UCSD-AML1 (cell line): ENCODE measurements around the gene CD46.

Source experiments
- DNase-seq: peaks from one replicate; lab custom pipeline; 2025; ENCODE audit not compliant: unreplicated experiment; lab: John Stamatoyannopoulos, UW

Gene CD46

DNA sequence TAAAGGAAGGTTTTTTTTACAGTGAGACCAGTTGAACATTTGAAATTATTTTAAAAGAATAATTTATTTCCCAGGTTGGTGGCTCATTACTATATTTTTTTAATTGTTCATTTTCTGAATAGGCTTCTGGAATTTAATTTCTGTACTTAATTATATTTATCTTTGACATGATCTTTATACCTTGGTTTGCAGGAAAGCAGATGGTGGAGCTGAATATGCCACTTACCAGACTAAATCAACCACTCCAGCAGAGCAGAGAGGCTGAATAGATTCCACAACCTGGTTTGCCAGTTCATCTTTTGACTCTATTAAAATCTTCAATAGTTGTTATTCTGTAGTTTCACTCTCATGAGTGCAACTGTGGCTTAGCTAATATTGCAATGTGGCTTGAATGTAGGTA lies 41.5 kb downstream of the CD46 start:
- DNase-seq = no peak

DNA sequence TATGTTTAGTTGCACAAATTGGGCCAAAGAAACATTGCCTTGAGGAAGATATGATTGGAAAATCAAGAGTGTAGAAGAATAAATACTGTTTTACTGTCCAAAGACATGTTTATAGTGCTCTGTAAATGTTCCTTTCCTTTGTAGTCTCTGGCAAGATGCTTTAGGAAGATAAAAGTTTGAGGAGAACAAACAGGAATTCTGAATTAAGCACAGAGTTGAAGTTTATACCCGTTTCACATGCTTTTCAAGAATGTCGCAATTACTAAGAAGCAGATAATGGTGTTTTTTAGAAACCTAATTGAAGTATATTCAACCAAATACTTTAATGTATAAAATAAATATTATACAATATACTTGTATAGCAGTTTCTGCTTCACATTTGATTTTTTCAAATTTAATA lies 43.0 kb downstream of the CD46 start:
- DNase-seq = no peak

GRCh38 chr1:207797229-207797973 lies 45.5 kb downstream of the CD46 start:
- peak; percentile 67 for DNase-seq

DNA sequence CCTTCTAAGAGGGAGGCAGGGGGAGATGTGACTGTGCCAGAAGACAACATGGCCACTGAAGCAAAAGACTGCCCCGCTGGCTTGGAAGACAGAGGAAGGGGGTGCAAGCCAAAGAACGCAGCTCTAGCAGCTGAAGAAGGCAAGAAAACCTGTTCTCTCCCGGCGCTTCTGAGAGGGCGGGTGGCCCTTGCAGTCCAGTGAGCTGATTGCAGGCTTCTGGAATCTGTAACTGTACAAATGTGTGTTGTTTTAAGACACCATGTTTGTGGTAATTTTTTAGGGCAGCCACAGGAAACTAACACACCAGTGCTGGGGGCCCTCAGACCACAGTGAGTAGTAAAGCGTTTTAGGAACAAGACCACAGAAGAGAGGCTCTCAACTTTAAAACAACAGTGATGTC lies 47.0 kb downstream of the CD46 start:
- DNase-seq = no peak

DNA sequence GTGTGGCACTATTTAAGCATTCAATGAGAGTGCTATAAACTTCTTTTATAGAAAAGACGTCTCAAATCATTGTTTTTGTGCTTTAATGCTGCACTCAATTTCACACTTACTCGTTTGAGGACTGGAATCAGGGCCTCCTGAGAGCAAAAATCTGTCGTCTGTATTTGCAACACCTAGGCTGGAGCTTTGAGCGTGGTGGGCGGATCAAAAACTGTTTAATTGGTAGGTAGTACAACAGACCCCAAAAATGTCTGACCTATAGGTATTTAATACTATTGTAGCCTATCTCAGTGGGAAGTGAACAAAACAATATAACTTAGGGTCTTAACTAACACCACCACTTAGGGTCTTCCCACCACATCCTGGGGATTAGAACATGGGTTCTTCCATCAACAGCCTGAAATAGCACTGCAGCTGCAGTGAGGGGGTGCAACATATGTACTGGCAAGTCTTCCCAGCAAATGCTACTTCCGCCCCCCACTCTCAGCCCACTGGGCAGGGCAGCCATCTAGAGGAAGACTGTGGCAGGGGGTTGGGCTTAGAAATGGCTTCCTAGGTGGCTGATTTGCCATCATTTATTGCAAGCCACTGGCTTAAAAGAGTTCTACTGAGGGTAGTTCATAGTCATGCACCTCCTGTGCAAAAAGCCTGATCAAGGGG lies 48.3 kb downstream of the CD46 start:
- no peak for DNase-seq

DNA sequence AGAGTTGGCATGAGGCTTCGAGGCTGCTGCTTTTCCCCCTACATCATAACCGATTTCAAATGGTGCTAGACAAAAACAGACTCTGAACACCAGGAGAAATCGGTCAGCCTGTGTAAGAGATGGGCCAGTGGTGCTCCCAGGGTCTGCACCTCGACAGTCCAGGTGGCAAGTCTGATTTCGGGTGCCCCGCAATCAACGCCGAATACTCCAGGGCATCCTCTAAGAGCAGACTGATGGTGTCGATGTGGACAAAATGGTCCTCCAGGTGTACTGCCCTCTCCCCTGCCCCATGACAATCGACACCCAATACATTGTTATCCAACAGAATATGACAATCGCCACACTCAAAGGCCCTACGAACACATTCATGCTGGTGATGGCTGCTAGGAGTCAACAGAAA lies 50.0 kb downstream of the CD46 start:
- no peak for DNase-seq

DNA sequence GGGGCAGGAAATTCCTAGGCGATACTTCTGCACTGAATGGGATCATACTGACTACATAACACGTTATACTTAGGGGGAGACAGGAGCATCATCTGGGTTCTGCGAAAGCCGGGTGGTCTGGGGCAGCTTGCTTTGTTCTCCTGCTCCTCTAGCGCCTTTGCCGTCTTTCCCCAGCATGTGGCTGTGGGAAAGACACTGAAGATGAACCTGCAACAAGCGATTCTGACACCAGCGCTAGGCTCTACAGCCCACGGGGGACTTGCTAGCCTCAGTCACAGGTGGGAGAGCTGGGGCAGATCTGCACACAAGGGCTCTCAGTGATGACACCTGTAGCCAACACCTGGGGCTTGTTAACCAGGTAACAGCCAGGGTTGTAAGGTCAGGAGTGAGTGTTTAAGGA lies 51.8 kb downstream of the CD46 start:
- no peak for DNase-seq

DNA sequence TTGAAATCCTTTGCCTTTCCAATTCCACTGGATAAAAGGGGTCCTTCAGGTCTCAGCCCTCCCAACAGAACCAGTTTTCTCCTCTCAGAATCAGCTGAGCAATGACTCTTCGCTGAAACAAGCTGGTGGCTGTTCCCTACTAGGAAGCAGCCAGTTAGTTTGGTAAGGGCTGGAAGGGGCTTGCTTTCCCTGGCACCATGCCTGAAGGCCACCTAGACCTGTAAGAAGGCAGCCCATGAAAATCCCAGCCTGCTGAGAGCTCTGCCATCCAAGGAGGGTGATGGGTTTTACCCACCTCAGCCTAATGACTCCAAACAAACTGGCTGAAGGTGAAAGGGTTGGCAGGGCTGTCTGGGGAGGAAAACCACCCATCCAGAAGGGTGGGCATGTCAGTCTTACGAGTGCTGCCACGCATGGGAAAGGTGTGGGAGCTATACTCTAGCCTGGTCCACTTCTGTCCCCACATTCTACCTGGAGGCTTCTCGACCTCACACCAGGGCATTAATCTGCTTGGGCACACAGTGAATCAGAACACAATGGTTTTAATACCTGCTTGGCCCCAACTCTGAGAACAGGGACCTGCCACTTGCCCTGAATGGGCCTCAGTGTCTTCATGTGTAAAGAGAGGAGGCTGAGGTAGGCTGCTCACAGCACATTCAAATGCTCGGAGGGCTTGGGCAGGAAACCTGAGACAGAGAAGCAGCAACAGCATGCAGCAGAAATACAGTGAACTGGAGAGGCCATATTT lies 53.0 kb downstream of the CD46 start:
- no peak for DNase-seq

DNA sequence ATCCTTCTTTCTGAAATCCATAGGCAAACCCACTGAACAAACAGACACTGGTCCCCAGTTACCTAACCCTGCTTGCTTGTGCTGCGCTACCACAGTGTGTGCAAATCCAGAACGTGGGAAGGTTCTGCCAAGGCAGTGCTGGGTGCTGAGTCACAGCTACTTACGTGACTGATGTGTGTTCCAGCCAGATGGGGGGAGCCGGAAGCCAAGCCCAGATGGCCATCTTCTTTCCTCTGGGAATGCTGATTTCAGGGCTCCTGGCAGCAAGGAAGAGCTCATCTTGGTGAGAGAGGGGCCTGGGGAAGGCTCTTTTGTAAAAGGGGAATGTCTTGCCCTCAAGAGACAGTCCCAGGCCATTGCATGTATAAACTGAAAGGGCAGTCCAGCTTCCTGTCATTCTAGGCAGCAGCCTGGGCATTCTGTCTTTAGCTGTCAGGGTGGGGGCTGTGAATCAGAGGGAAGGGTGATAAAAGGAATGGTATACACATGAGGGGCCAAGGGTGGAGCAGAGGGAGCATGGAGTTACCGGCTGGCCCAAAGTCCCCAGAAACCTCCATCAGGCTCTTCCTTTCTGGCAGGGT lies 54.1 kb downstream of the CD46 start:
- no peak for DNase-seq

- DNase-seq = no peak
Measured at GRCh38 chr1:207806531-207807325, 54.9 kb downstream of the CD46 start.

DNA sequence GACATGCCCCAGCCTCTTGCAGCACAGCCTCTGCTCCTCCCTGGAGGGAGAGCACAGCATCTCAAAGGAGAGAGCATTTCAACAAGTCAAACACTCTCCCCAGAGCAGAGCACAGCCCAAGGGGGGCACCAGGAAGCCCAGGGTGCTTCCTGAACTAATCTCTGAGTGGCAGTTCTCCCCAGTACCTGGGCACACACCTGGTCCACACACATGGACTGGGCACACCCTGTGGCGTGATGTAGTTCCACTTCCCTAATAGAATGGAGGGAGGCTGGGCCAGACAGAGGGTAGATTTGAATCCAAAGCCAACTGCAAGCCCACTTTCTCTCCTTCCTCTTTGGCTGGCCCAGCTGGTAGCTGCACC lies 55.5 kb downstream of the CD46 start:
- no peak for DNase-seq

GRCh38 chr1:207807690-207808321 lies 56.0 kb downstream of the CD46 start:
- no peak for DNase-seq

DNA sequence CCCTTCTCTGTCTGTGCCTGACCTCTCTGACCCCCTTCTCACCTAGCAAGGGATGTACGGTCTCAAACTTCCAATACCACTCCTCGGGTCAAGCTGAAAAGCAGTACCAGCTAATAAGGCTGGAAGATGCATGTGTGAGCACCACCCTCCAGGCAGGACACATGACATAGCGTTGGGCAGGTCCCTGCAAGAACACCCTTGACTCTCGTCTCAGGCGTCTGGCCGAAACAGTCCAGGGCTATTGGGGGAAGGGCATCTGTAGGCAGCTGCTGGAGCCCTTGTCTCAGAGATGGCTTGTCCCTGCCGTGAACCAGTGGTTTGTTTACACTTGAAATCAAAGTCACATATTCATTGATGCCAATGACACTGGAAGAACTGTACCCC lies 56.5 kb downstream of the CD46 start:
- no peak for DNase-seq

DNA sequence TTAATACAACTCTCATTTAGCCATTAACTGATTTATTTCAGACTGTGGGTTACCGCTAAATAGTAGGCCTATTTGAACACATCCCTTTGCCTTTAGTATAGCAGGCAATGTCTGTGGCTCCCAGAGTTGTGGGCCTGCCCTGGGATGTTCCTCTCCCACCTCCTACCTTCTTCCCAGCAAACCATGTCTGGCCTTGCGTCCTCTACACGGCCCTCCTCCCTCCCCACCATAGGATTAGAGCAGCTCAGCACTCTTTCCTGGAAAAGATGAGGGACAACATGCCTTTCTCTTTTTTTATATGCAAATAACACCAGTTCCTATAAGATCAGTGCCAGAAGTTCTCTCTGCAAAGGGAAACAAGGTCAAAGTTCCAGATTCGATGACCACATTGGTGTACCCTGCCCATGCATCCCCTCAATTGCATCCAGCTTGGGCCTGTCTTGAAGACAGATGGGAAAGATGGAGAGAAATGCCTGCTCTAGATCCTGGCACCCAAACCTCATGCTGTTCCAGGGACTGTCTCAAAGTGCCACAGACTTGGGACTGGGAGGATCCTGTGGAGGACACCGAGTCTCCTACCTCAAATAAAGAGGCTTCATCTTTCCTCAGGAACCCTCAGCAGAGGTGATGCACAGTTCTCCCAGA lies 57.2 kb downstream of the CD46 start:
- no peak for DNase-seq

- no peak for DNase-seq
Measured at GRCh38 chr1:207810173-207810572, 58.3 kb downstream of the CD46 start.

- no peak for DNase-seq
Measured at GRCh38 chr1:207810606-207811295, 58.9 kb downstream of the CD46 start.

DNA sequence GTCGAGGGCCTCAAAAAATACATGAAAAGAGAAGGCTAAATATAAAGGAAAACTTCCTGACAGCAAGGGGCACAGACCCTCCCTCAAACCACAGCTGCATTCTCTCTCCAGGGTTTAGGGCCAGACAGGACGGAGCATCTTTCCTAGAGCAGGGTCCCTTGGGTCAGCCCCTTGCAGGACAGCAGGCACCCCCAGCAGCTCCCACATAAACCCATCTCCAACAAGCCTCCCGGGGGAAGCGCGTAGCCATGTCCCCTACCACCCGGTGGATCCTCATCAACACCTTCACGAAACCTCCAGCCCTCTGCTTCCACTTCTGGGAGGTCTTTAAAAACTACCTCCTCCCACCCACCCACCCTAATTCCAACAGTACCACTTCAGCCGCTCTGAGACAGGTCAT lies 59.5 kb downstream of the CD46 start:
- no peak for DNase-seq

DNA sequence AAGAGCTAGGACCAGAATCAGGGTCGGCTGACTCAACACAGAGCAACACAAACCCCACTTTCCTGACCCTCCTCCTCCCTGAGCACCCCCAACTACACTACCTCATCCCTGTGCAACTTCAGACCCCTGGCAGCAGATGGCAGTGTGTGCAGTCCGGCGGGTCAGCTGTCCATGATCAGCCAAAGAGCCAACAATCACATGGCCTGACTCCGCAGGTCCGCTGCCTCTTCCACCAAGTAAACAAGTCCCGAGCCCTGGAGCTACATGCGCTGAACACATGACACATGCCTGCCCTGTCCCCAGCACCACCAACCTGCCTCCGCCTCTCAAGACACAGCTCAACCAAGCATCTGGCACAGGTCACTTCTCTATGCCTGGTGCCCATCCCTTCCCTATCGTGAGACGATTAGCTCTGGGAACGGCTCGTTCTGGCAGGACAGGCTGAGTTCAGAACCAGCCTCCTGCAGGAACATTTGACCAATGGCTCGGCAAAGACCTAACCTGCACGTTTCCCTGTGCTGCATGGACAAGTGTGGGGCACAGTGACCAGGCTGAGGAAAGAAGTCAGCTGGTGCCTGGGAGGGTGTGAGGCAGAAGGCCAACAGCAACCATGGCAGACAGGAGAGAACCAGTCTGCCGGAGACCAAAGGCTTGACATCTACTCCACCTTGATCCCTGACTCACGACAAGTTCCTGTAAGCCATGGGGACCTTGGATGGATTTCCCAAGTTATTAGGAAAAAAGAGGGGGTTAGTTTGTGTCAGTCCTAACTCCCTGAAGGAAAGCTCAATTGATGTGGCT lies 60.3 kb downstream of the CD46 start:
- DNase-seq = no peak
